SK-N-SH (cell line): ENCODE results near the gene HIVEP2. TPM values are rescaled to one million over a fixed set of nuclear protein-coding genes. Genes with fewer than 3 reads are reported as not detected.

Source experiments
- CTCF ChIA-PET: fragments of 300-600, 350-600 bp; formaldehyde crosslinking; extraction: SDS; loops from one replicate; lab custom pipeline; 2021; lab: Yijun Ruan, JAX
- POLR2A ChIA-PET: fragments of 350-600 bp; sonication (Branson Sonifier 250); formaldehyde crosslinking; extraction: SDS; loops from one replicate; lab custom pipeline; 2020; ENCODE audit warnings: antibody characterized with exemption, inconsistent platforms; lab: Yijun Ruan, JAX
- DNase-seq: peaks from one replicate; pipeline ENCODE4 v3.0.0; 2012
- H2AFZ ChIP-seq: fragments of 200-600 bp; sonication (generic); 2 replicates; pipeline ENCODE4 v1.8.1; 2016; ENCODE audit warnings: antibody characterized with exemption, mild to moderate bottlenecking, low read depth
- H3F3A ChIP-seq: fragments of 200-600 bp; sonication (generic); replicated peaks from 2 replicates; pipeline ENCODE3; 2016; ENCODE audit warnings: antibody characterized with exemption, mild to moderate bottlenecking; ENCODE audit not compliant: insufficient read depth
- H3K27ac ChIP-seq, 2 experiments: fragments of 200-500 bp in 1 of 2; fragments of 200-600 bp in 1 of 2; sonication (Bioruptor generic) in 1 of 2; sonication (generic), shearing (Covaris generic) in 1 of 2; 2 replicates each; pipeline versions ENCODE4 v1.5.1 to v1.6.1; 2014 to 2016; ENCODE audit warnings: low read depth in 2 of 2, inconsistent platforms in 1 of 2, low read length in 1 of 2, mild to moderate bottlenecking in 1 of 2, mixed read lengths in 1 of 2
- H3K27me3 ChIP-seq: fragments of 200-600 bp; sonication (generic), shearing (Covaris generic); 2 replicates; pipeline ENCODE4 v1.6.1; 2016; ENCODE audit warnings: mixed run types; ENCODE audit not compliant: insufficient read depth
- H3K36me3 ChIP-seq, 2 experiments: fragments of 200-500 bp in 1 of 2; fragments of 200-600 bp in 1 of 2; sonication (Bioruptor generic) in 1 of 2; sonication (generic) in 1 of 2; replicated peaks in 1 of 2; 2 replicates each; pipeline versions ENCODE3 to v1.5.1; 2014 to 2016; ENCODE audit warnings: low read length in 1 of 2, mild to moderate bottlenecking in 1 of 2; ENCODE audit not compliant: insufficient read depth in 2 of 2, control insufficient read depth in 1 of 2
- H3K4me1 ChIP-seq, 2 experiments: fragments of 200-500 bp in 1 of 2; fragments of 200-600 bp in 1 of 2; sonication (Bioruptor generic) in 1 of 2; sonication (generic), shearing (Covaris generic) in 1 of 2; 2 replicates each; pipeline versions ENCODE4 v1.5.1 to v1.6.1; 2014 to 2016; ENCODE audit warnings: low read depth in 1 of 2, low read length in 1 of 2, mixed run types in 1 of 2; ENCODE audit not compliant: insufficient read depth in 2 of 2, control insufficient read depth in 1 of 2
- H3K4me2 ChIP-seq: fragments of 200-600 bp; sonication (generic), shearing (Covaris generic); 2 replicates; pipeline ENCODE4 v1.6.1; 2017; ENCODE audit warnings: mixed run types
- H3K4me3 ChIP-seq, 2 experiments: fragments of 200-500 bp in 1 of 2; fragments of 200-600 bp in 1 of 2; sonication (Bioruptor generic) in 1 of 2; sonication (generic), shearing (Covaris generic) in 1 of 2; 2 replicates each; pipeline versions ENCODE4 v1.5.1 to v1.8.1; 2014 to 2016; ENCODE audit warnings: low read depth in 2 of 2, inconsistent platforms in 1 of 2, low read length in 1 of 2, mild to moderate bottlenecking in 1 of 2, mixed read lengths in 1 of 2, moderate library complexity in 1 of 2
- H3K79me2 ChIP-seq: fragments of 200-600 bp; sonication (generic); 2 replicates; pipeline ENCODE4 v1.8.1; 2017; ENCODE audit warnings: mild to moderate bottlenecking; ENCODE audit not compliant: insufficient read depth
- H3K9ac ChIP-seq: fragments of 200-600 bp; sonication (generic); 2 replicates; pipeline ENCODE4 v1.6.1; 2017; ENCODE audit warnings: mixed run types
- H3K9me2 ChIP-seq: fragments of 200-600 bp; sonication (generic); 2 replicates; pipeline ENCODE4 v1.6.1; 2017; ENCODE audit warnings: mixed run types
- H3K9me3 ChIP-seq: fragments of 200-600 bp; sonication (generic); 2 replicates; pipeline ENCODE4 v1.6.1; 2017; ENCODE audit warnings: mixed run types, mild to moderate bottlenecking, moderate library complexity
- H4K20me1 ChIP-seq: fragments of 200-600 bp; sonication (generic); 2 replicates; pipeline ENCODE4 v1.6.1; 2017; ENCODE audit warnings: mild to moderate bottlenecking, mixed run types; ENCODE audit not compliant: insufficient read depth
- EP300 ChIP-seq, 2 experiments: IDR thresholded peaks; 2 replicates each; pipeline versions ENCODE4 v1.4.0 to v1.6.1; 2012; ENCODE audit warnings: borderline replicate concordance in 1 of 2, low read depth in 1 of 2, low read length in 1 of 2
- EZH2phosphoT487 ChIP-seq: fragments of 200-600 bp; sonication (generic); IDR thresholded peaks from 2 replicates; pipeline ENCODE4 v1.6.1; 2017; ENCODE audit warnings: low read depth, mixed run types, mild to moderate bottlenecking, antibody characterized with exemption, moderate library complexity, borderline replicate concordance
- GATA2 ChIP-seq: sonication (generic); formaldehyde crosslinking; IDR thresholded peaks from 2 replicates; pipeline ENCODE4 v1.5.0; 2020; ENCODE audit warnings: mild to moderate bottlenecking, missing genetic modification reagents
- JUND ChIP-seq: IDR thresholded peaks from 2 replicates; pipeline ENCODE4 v1.4.0; 2012
- MAX ChIP-seq: IDR thresholded peaks from 2 replicates; pipeline ENCODE4 v1.4.0; 2012; ENCODE audit warnings: low read depth
- NFIC ChIP-seq: IDR thresholded peaks from 2 replicates; pipeline ENCODE4 v1.4.0; 2012; ENCODE audit warnings: borderline replicate concordance
- NRF1 ChIP-seq: IDR thresholded peaks from 2 replicates; pipeline ENCODE4 v1.6.1; 2012; ENCODE audit warnings: low read depth, mild to moderate bottlenecking, low read length
- POLR2AphosphoS5 ChIP-seq: IDR thresholded peaks from 2 replicates; pipeline ENCODE4 v1.6.1; 2012; ENCODE audit warnings: low read depth, low read length
- RCOR1 ChIP-seq: fragments of 150-350 bp; IDR thresholded peaks from 2 replicates; pipeline ENCODE4 v1.6.1; 2017; ENCODE audit warnings: antibody characterized with exemption, low read length
- REST ChIP-seq: IDR thresholded peaks from 2 replicates; pipeline ENCODE4 v1.6.1; 2012; ENCODE audit warnings: mild to moderate bottlenecking, low read depth, low read length, moderate library complexity
- RFX5 ChIP-seq: IDR thresholded peaks from 2 replicates; pipeline ENCODE4 v1.6.1; 2012; ENCODE audit warnings: mild to moderate bottlenecking, improper control_type of control experiment, low read length
- RXRA ChIP-seq: IDR thresholded peaks from 2 replicates; pipeline ENCODE4 v1.4.0; 2012; ENCODE audit warnings: low read depth, mild to moderate bottlenecking, borderline replicate concordance
- TAF1 ChIP-seq: IDR thresholded peaks from 2 replicates; pipeline ENCODE4 v1.6.1; 2012; ENCODE audit warnings: low read depth, mild to moderate bottlenecking, low read length, moderate library complexity, borderline replicate concordance
- TCF12 ChIP-seq: IDR thresholded peaks from 2 replicates; pipeline ENCODE4 v1.4.0; 2012
- TEAD4 ChIP-seq: IDR thresholded peaks from 2 replicates; pipeline ENCODE4 v1.4.0; 2012; ENCODE audit warnings: mild to moderate bottlenecking, borderline replicate concordance; ENCODE audit not compliant: insufficient read depth
- USF1 ChIP-seq: IDR thresholded peaks from 2 replicates; pipeline ENCODE4 v1.4.0; 2012; ENCODE audit warnings: low read depth, borderline replicate concordance
- USF2 ChIP-seq: fragments of 150-350 bp; IDR thresholded peaks from 2 replicates; pipeline ENCODE4 v1.6.1; 2017; ENCODE audit warnings: antibody characterized with exemption, low read length, low read depth, borderline replicate concordance
- YY1 ChIP-seq: IDR thresholded peaks from 2 replicates; pipeline ENCODE4 v1.4.0; 2012; ENCODE audit warnings: low read depth, mild to moderate bottlenecking
- WGBS: methylation state at CpG from one replicate; pipeline ENCODE4 v1.1.6; 2017; ENCODE audit warnings: low lambda C conversion rate; 5-methylcytosine and 5-hydroxymethylcytosine counted together
- polyA plus RNA-seq, 3 experiments: library from polyadenylated mRNA; depleted of rRNA; stranded (reverse); fragments of >200 nt; gene quantifications; 2 replicates each; pipeline ENCODE4 v1.2.3, GENCODE V29; 2012

The HIVEP2 gene
- polyA plus RNA-seq, 1 of the 3 experiments (the other 2 are of a cell fraction) = 2.5 TPM

GRCh38 chr6:142830116-142830710, 114.8 kb downstream of the HIVEP2 start:
- peaks cover 0 to 4% of the 10 kb centered on the region in 2 experiments for H3K36me3 ChIP-seq
- H4K20me1 ChIP-seq = no peaks in the 10 kb centered on the region
- TF ChIP-seq GATA2 (CRISPR knock-in tag) (no peak), RCOR1 (no peak), YY1 (no peak), TEAD4 (no peak), USF1 (no peak), TCF12 (no peak), REST (no peak), USF2 (no peak), EP300 (IDR thresholded peaks at IDR 0.05; ENCODE audit: borderline replicate concordance in 1 of 2, low read depth in 1 of 2, low read length in 1 of 2) (no peak)
- H3K9me2 ChIP-seq = no peaks in the 10 kb centered on the region
- H3K4me2 ChIP-seq = no peak overlapping the region
- peaks cover 39% of the 10 kb centered on the region for H3K79me2 ChIP-seq
- H3K27me3 ChIP-seq = no peaks in the 10 kb centered on the region
- H3K4me3 ChIP-seq = no peak overlapping the region
- H3K9me3 ChIP-seq = no peaks in the 10 kb centered on the region
- DNase-seq = no peak
- ChIA-PET CTCF (interaction anchor here (0.8 to 1.2 kb wide), 4 partner anchors 10 to 113 kb away, joined by 3 read pairs; no protein-coding TSS in a partner anchor), POLR2A (no interaction called here)
- H3K9ac ChIP-seq = no peak overlapping the region
- 94% methylated on average over 5 of the region's 5 CpGs for WGBS
- H3K27ac ChIP-seq = no peak overlapping the region
- peaks cover 6 to 17% of the 10 kb centered on the region in 2 experiments; a peak in 3 of 4 replicates for H3K4me1 ChIP-seq
- peaks cover 21% of the 10 kb centered on the region for H3F3A ChIP-seq
- H2AFZ ChIP-seq = no peak overlapping the region

GRCh38 chr6:142829556-142829955, 115.4 kb downstream of the HIVEP2 start:
- H3K79me2 ChIP-seq = peaks cover 32% of the 10 kb centered on the region; the same call in 1 of the 2 replicates
- H3K9me3 ChIP-seq = no peaks in the 10 kb centered on the region
- H2AFZ ChIP-seq = no peak overlapping the region
- H3K4me1 ChIP-seq = peaks cover 6 to 18% of the 10 kb centered on the region in 2 experiments; a peak in 3 of 4 replicates
- H3K4me3 ChIP-seq = no peak overlapping the region
- H3K36me3 ChIP-seq = peaks cover 0 to 4% of the 10 kb centered on the region in 2 experiments
- H3K9me2 ChIP-seq = no peaks in the 10 kb centered on the region
- no peak for DNase-seq
- CTCF ChIA-PET = interaction anchor here (0.9 to 1.2 kb wide), 4 partner anchors 36 to 114 kb away, joined by 3 read pairs; no protein-coding TSS in a partner anchor
- 97% methylated on average over 1 of the region's 1 CpG for WGBS
- H3K9ac ChIP-seq = no peak overlapping the region
- POLR2A ChIA-PET = no interaction called here
- H3K27me3 ChIP-seq = no peaks in the 10 kb centered on the region
- no peaks in the 10 kb centered on the region for H4K20me1 ChIP-seq
- H3F3A ChIP-seq = peaks cover 21% of the 10 kb centered on the region
- H3K27ac ChIP-seq = no peak overlapping the region
- no peak overlapping the region for H3K4me2 ChIP-seq
- TF ChIP-seq JUND (no peak), TAF1 (no peak), NRF1 (no peak), REST (no peak), MAX (no peak), EZH2phosphoT487 (no peak), RFX5 (no peak), RXRA (no peak), NFIC (no peak), POLR2AphosphoS5 (no peak)
